CD4-positive, alpha-beta T cell treated with Interleukin-10 for 1 hour (primary cell): ENCODE measurements around the gene CHIT1.

Source experiments
- DNase-seq: peaks from one replicate; pipeline ENCODE4 v3.0.0-alpha.2; 2020

Gene CHIT1

DNA sequence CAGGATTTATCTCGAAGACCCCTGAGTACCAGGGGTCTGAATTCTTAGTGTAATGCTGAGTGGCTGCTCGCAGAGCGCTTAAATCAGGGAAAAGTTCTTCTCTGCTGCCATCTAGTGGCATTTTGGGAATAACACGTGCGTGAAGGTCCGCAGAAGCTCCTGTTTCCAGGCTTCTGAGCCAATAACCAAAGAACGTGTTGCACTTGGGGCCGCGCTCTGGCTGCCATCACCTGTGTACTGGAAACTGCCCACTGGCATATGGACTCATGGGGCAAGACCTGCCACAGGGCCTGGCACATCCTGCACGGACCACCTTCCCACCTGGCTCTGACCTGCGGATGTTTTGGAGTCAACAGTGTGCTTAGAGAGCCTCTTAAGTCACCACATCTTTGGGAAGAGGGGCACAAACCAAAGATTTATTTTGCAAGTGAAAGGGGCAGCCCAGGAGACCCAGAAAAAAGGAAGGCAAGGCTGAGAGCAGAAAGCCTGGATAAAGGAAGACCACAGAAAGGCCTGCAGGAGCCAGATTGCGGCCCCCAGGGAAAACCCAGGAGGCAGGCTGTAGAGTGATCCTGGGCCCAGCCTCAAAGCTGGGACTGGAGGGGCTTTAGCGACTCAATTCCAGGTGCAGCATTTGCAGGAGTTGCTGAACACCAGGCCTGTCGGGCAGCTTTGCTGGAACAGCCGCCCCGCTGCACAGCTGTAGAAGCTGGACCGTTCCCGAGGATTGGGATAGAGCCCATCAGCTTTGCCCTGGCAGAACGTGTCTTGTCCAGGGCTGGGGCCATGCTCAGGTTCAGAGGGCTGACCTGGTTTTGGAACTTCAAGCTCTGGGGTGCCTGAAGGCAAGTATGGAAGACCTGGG lies 13.0 kb downstream of the CHIT1 start:
- DNase-seq = peak; percentile 64

DNA sequence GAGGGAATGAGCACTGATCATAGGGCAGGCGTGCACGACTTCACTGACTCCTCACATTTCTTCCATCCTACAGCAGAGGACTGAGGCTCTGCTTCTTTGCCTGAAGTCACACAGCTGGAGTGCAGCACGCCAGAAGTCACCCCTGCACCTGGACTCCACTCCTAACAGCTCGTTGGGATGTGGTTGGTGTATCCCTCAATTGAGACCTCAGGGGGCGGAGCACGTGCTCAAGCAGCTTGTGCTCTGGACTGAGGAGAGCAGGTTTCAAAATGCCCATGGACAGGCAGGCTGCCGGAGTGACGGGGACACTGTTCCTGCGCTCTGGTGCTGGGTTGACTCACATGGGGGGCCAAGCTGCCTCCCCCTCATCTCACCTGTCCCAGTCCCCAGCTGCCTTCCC lies 13.9 kb downstream of the CHIT1 start:
- no peak for DNase-seq

GRCh38 chr1:203214871-203215270 lies 14.6 kb downstream of the CHIT1 start:
- DNase-seq = no peak

GRCh38 chr1:203213126-203213525 lies 16.3 kb downstream of the CHIT1 start:
- no peak for DNase-seq

GRCh38 chr1:203211812-203212211 lies 17.7 kb downstream of the CHIT1 start:
- no peak for DNase-seq

- DNase-seq = no peak
Measured at GRCh38 chr1:203210988-203211387, 18.5 kb downstream of the CHIT1 start.

- DNase-seq = no peak
Measured at GRCh38 chr1:203210350-203210749, 19.1 kb downstream of the CHIT1 start.

DNA sequence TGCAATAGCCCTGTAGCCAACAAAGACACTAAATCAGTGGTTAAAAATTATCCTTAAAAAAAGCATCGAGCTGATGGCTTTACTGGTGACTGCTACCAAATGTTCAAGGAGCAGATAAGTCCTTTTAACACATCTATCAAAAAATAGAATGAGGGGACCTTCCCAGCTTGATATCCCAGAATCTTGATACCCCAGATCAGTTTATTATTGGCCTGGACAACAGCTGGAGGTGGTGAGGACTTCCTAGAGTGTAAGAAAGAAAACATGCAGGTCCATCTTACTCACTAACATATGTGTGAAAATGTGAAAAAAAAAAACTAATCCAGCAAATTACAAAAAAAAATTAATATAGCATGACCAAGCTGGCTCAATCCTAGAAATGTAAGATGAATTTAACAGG lies 21.3 kb downstream of the CHIT1 start:
- no peak for DNase-seq

DNA sequence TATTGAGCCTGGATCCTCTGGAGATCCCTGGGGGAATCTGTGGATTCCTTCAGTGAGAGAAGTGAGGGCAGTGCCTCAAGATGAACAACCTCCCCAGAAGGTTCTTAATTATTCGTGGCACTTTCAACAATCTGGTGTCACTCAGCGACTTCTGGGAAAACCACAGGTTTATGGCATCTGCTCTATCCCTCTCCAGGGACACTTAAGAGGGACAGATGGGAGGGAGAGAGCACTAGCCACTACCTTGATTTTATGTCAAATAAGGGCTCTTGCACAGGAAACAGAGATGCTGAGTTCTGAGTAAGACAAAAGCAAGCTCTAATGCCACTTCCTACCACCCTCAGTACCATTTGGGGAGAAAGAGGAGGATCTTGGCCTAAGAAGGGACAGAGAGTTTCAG lies 21.7 kb downstream of the CHIT1 start:
- DNase-seq = no peak

DNA sequence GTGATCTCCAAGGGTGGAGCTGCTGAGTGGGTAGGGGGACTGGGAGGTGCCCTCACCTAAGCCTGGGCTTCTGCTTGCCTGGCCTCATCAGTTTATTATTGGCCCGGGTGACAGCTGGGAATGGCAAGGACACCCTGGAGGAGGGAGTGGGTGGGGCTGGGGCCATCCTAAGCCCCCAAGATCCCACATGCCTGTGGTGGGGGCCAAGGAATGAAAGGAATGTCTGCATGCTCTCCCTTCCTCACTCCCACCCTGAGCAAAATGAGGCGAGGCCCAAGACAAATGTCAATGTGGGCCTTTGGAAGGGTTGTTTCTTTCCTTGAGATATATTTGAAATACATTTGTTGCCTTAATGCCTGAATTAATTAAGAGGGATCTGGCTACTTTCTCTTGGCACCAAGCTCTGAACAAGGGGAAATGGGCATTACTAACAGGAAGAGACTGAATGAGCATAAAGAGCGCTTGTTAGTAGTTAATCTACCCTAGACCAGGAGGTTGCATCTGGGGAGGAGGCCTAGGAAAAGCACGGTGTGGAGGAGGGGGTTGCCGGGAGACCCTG lies 23.3 kb downstream of the CHIT1 start:
- DNase-seq = no peak

GRCh38 chr1:203204756-203205155 lies 24.7 kb downstream of the CHIT1 start:
- no peak for DNase-seq

GRCh38 chr1:203202431-203203245 lies 26.8 kb downstream of the CHIT1 start:
- DNase-seq = peak; percentile 1

GRCh38 chr1:203201516-203202205 lies 27.8 kb downstream of the CHIT1 start:
- DNase-seq = no peak

- DNase-seq = no peak
Measured at GRCh38 chr1:203200916-203201315, 28.6 kb downstream of the CHIT1 start.

DNA sequence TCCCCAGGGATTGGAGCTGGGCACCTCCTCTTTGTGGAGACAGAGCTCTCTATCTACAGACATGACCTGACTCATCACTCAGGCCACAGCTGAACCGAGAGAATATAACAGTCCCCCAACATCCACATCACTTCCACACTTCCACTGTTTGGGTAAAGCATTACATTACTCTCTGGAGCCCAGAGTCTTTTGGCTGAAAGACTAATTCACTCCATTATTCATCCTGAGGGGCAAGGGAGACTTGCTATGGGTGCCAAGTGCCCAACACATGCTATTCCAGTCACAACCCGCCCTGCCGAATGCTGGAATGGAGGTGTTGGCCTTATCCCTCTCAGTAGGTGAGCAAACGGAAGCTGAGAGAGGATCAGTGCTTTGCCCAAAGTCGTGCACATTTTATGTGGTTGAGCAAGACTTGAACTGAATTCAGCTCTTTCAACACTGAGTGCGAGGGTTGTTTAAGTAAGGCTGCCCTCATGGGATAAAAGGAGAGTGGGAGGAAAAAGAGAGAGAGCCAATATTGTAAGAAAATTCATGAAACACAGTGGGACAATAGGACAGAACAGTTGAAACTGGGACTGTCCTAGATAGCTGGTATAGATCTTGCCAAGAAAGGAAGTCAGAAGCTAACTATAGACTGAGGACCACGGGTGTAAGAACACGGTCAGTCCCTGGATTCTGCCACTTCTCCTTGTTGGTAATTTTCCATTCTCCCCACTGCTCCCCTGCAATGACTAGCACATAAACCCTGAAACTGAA lies 29.5 kb downstream of the CHIT1 start:
- no peak for DNase-seq

GRCh38 chr1:203199481-203199815 lies 30.0 kb downstream of the CHIT1 start:
- no peak for DNase-seq

DNA sequence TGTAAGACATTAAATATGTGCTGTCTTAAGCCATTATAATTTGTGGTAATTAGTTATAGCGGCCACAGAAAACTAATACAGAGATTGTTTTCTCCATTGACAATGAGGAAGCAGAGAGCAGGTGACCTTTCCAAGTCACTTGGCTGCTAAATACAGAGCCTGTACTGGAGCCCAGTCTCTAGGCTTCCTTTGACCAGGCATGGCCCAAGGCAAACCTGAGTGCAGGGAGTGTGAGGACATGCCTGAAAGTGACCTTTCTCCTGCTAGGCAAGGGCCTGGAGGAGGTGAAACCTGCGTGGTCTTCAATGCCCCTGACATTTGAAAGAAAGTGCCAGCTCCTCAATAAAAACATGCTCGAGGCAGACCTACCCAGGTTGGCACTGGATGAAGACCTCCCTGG lies 30.5 kb downstream of the CHIT1 start:
- DNase-seq = no peak

GRCh38 chr1:203197625-203198024 lies 31.8 kb downstream of the CHIT1 start:
- DNase-seq = no peak

GRCh38 chr1:203196371-203196770 lies 33.1 kb downstream of the CHIT1 start:
- DNase-seq = no peak

GRCh38 chr1:203190949-203191348 lies 38.5 kb downstream of the CHIT1 start:
- no peak for DNase-seq

DNA sequence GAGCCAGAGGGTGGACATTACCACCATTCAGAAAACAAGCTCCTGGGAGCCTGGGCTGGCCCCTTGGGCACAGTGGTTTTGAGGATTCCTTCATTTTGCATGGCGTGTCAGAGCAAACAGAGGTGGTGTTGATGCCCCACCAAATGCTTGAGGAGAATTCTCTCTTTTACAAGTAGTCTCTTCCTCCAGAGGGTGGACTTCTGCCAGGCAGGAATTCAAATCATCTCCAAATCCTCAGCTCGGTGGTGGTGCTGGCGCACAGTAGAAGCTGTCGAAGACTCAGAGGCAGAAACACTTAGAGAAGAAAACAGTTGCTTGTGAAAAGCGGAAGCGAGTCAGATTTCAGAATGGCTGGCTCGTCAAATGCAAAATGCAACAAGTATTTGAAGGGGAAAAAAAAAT lies 39.5 kb downstream of the CHIT1 start:
- no peak for DNase-seq

- no peak for DNase-seq
Measured at GRCh38 chr1:203188686-203189232, 40.7 kb downstream of the CHIT1 start.
